Upper lobe of right lung (tissue), 1 donor: ENCODE data around the gene LRRC31. TPM values are rescaled to one million over a fixed set of nuclear protein-coding genes. Genes with fewer than 3 reads are reported as not detected.

Source experiments
- ATAC-seq: fragments of 200-7000 bp; cut with Tn5 transposase; one replicate; pipeline ENCODE4 v1.9.1; 2020; ENCODE audit warnings: mild to moderate bottlenecking, moderate library complexity
- DNase-seq: peaks from one replicate; pipeline ENCODE4 v3.0.0-alpha.2; 2020
- H3K27ac ChIP-seq: fragments of 200-600 bp; one replicate; pipeline ENCODE4 v1.8.0; 2022
- H3K27me3 ChIP-seq: fragments of 200-600 bp; one replicate; pipeline ENCODE4 v1.8.0; 2022; ENCODE audit warnings: mild to moderate bottlenecking
- H3K36me3 ChIP-seq: fragments of 200-600 bp; one replicate; pipeline ENCODE4 v1.8.0; 2022
- H3K4me1 ChIP-seq: fragments of 200-600 bp; one replicate; pipeline ENCODE4 v1.8.0; 2022
- H3K4me3 ChIP-seq: fragments of 200-600 bp; one replicate; pipeline ENCODE4 v1.8.0; 2022; ENCODE audit warnings: mild to moderate bottlenecking
- H3K9me3 ChIP-seq: fragments of 200-600 bp; one replicate; pipeline ENCODE4 v1.8.0; 2022
- CTCF ChIP-seq: fragments of 200-600 bp; IDR thresholded peaks from one replicate; pipeline ENCODE4 v1.8.0; 2022; ENCODE audit warnings: antibody characterized with exemption
- intact Hi-C: fragments of 100-400 bp; cut with DNase I; formaldehyde crosslinking; loops from one replicate; pipeline ENCODE4 v1.11.0; 2022
- total RNA-seq: library from RNA; stranded (reverse); fragmentation: NEBNext Ultra II Directional; extraction: Animal tissue kit (Norgen Biotek cat#: 25700); gene quantifications from one replicate; pipeline ENCODE4 v1.2.1, GENCODE V29; 2021
- donor health status: DM: no; HTN: yes; CAD: no; lungs with severe emphysema.

Gene LRRC31
- total RNA-seq, 1 donor from 2014 or later: 1.7 TPM

- no peaks in the 10 kb centered on the region for H3K4me1 ChIP-seq
- no peak for TF ChIP-seq CTCF
- H3K27me3 ChIP-seq: no peaks in the 10 kb centered on the region
- no peaks in the 10 kb centered on the region for H3K9me3 ChIP-seq
- H3K27ac ChIP-seq: no peak overlapping the region
- intact Hi-C loops: no loop called here
- H3K4me3 ChIP-seq: no peak overlapping the region
- ATAC-seq (peak; percentile 31), DNase-seq (no peak)
- H3K36me3 ChIP-seq: no peaks in the 10 kb centered on the region
Observed at GRCh38 chr3:169847896-169848295, 21.8 kb downstream of the LRRC31 start.

- Histone ChIP-seq H3K27me3 (no peaks in the 10 kb centered on the region), H3K4me3 (no peak overlapping the region), H3K9me3 (no peaks in the 10 kb centered on the region), H3K36me3 (no peaks in the 10 kb centered on the region), H3K27ac (no peak overlapping the region), H3K4me1 (no peaks in the 10 kb centered on the region)
- intact Hi-C loops: no loop called here
- no peak for ATAC-seq
- DNase-seq: no peak
- TF ChIP-seq CTCF: no peak
Observed at GRCh38 chr3:169846458-169847193, 23.1 kb downstream of the LRRC31 start.

- intact Hi-C loops: no loop called here
- no peak for ATAC-seq
- no peak for TF ChIP-seq CTCF
Observed at GRCh38 chr3:169842960-169843359, 26.8 kb downstream of the LRRC31 start.

GRCh38 chr3:169841171-169841570 is 28.6 kb downstream of the LRRC31 start:
- H3K4me3 ChIP-seq: no peak overlapping the region
- H3K9me3 ChIP-seq: no peaks in the 10 kb centered on the region
- H3K27me3 ChIP-seq: no peaks in the 10 kb centered on the region
- no peaks in the 10 kb centered on the region for H3K36me3 ChIP-seq
- peak; percentile 22 for ATAC-seq
- H3K4me1 ChIP-seq: no peaks in the 10 kb centered on the region
- no peak overlapping the region for H3K27ac ChIP-seq
- no peak for TF ChIP-seq CTCF
- no peak for DNase-seq
- intact Hi-C loops: no loop called here

More at GRCh38 chr3:169842960-169843359, 26.8 kb downstream of the LRRC31 start:
- Histone ChIP-seq H3K27me3 (no peaks in the 10 kb centered on the region), H3K9me3 (no peaks in the 10 kb centered on the region), H3K4me3 (no peak overlapping the region), H3K36me3 (no peaks in the 10 kb centered on the region), H3K27ac (no peak overlapping the region), H3K4me1 (no peaks in the 10 kb centered on the region)
- DNase-seq: no peak

GRCh38 chr3:169838511-169839030 is 31.2 kb downstream of the LRRC31 start:
- H3K4me3 ChIP-seq: no peak overlapping the region
- H3K4me1 ChIP-seq: no peaks in the 10 kb centered on the region
- DNase-seq (no peak), ATAC-seq (no peak)
- no peaks in the 10 kb centered on the region for H3K9me3 ChIP-seq
- no peak overlapping the region for H3K27ac ChIP-seq
- H3K36me3 ChIP-seq: no peaks in the 10 kb centered on the region
- no peak for TF ChIP-seq CTCF
- no peaks in the 10 kb centered on the region for H3K27me3 ChIP-seq
- intact Hi-C loops: no loop called here

- H3K9me3 ChIP-seq: no peaks in the 10 kb centered on the region
- no peaks in the 10 kb centered on the region for H3K27me3 ChIP-seq
- no peaks in the 10 kb centered on the region for H3K36me3 ChIP-seq
- no peaks in the 10 kb centered on the region for H3K4me1 ChIP-seq
- intact Hi-C loops: no loop called here
- no peak for DNase-seq
- TF ChIP-seq CTCF: no peak
- peak; percentile 75 for ATAC-seq
- H3K4me3 ChIP-seq: no peak overlapping the region
- peak overlapping the region; percentile 70 for H3K27ac ChIP-seq
Observed at GRCh38 chr3:169836942-169837275, 32.8 kb downstream of the LRRC31 start.
